Panc1 (cell line): ENCODE measurements around the gene FARP2. TPM values are rescaled to one million over a fixed set of nuclear protein-coding genes. Genes with fewer than 3 reads are reported as not detected.

Experiments
- ATAC-seq: fragments of 200-7000 bp; cut with Tn5 transposase; 2 replicates; pipeline ENCODE4 v1.9.1; 2020; ENCODE audit warnings: mild to moderate bottlenecking, moderate library complexity
- BruUV-seq: library from RNA; stranded (reverse); fragments of 400-500 nt; replicated peaks from 2 replicates; lab custom pipeline; 2021; lab: Mats Ljungman, UMichigan
- CTCF ChIA-PET: fragments of 300-600 bp; sonication (Branson Sonifier 250); formaldehyde crosslinking; loops from one replicate; lab custom pipeline; 2022; ENCODE audit warnings: antibody characterized with exemption; lab: Charles Lee
- POLR2A ChIA-PET: fragments of 300-600 bp; sonication (Branson Sonifier 250); formaldehyde crosslinking; loops from one replicate; lab custom pipeline; 2022; ENCODE audit warnings: antibody characterized with exemption; lab: Charles Lee
- DNase-seq: peaks from one replicate; pipeline ENCODE4 v3.0.0-alpha.2; 2010; ENCODE audit warnings: low read depth, low spot score
- H3K27ac ChIP-seq: 2 replicates; pipeline ENCODE4 v1.5.1; 2011; ENCODE audit warnings: mild to moderate bottlenecking, low read length, inconsistent platforms
- H3K27me3 ChIP-seq: fragments of 200-500 bp; sonication (Bioruptor generic); 2 replicates; pipeline ENCODE4 v1.6.0; 2014; ENCODE audit warnings: low read length, inconsistent platforms; ENCODE audit not compliant: control insufficient read depth, insufficient read depth
- H3K36me3 ChIP-seq: fragments of 200-500 bp; sonication (Bioruptor generic); 2 replicates; pipeline ENCODE4 v1.5.1; 2014; ENCODE audit warnings: inconsistent platforms, mild to moderate bottlenecking, low read length, moderate library complexity; ENCODE audit not compliant: control insufficient read depth, insufficient read depth
- H3K4me1 ChIP-seq: 2 replicates; pipeline ENCODE4 v1.5.1; 2011; ENCODE audit warnings: inconsistent platforms, mild to moderate bottlenecking, low read length, moderate library complexity; ENCODE audit not compliant: control insufficient read depth, insufficient read depth
- H3K4me3 ChIP-seq, 2 experiments: 2 replicates each; pipeline ENCODE4 v1.5.1; 2011 to 2012; ENCODE audit warnings: low read depth in 2 of 2, low read length in 2 of 2, mild to moderate bottlenecking in 2 of 2, inconsistent platforms in 1 of 2, moderate library complexity in 1 of 2
- H3K9me3 ChIP-seq: fragments of 200-500 bp; sonication (Bioruptor generic); 2 replicates; pipeline ENCODE4 v1.5.1; 2014; ENCODE audit warnings: low read depth, mild to moderate bottlenecking, inconsistent platforms, low read length, moderate library complexity; ENCODE audit not compliant: control insufficient read depth, insufficient read depth
- CTCF ChIP-seq: fragments of 450-650 bp; IDR thresholded peaks from 2 replicates; pipeline ENCODE4 v1.5.1; 2017; ENCODE audit warnings: mild to moderate bottlenecking
- POLR2AphosphoS5 ChIP-seq: IDR thresholded peaks from 2 replicates; pipeline ENCODE4 v1.6.1; 2012; ENCODE audit warnings: mild to moderate bottlenecking, low read depth, low read length, moderate library complexity
- REST ChIP-seq, 2 experiments: IDR thresholded peaks; 2 replicates each; pipeline ENCODE4 v1.6.1; 2011 to 2012; ENCODE audit warnings: low read depth in 2 of 2, control low read depth in 1 of 2, low read length in 1 of 2, mild to moderate bottlenecking in 1 of 2, moderate library complexity in 1 of 2; ENCODE audit not compliant: insufficient read depth in 1 of 2
- SIN3A ChIP-seq: IDR thresholded peaks from 2 replicates; pipeline ENCODE4 v1.6.1; 2012; ENCODE audit warnings: low read depth, mild to moderate bottlenecking, low read length, moderate library complexity, borderline replicate concordance; ENCODE audit not compliant: insufficient read depth
- TCF7L2 ChIP-seq: IDR thresholded peaks from 2 replicates; pipeline ENCODE4 v1.6.1; 2011; ENCODE audit warnings: mild to moderate bottlenecking, low read depth, low read length, inconsistent platforms
- in situ Hi-C: cut with HindIII; loops from 2 replicates; pipeline ENCODE4 v1.10.0; 2016; ENCODE audit warnings: low sequenced_read_pairs, low pct_unique_long_range_greater_than_20kb
- intact Hi-C: fragments of 100-400 bp; cut with micrococcal nuclease; formaldehyde crosslinking; loops from one replicate; pipeline ENCODE4 v1.10.0; 2022; ENCODE audit not compliant: unreplicated experiment
- total RNA-seq: library from RNA; stranded (reverse); gene quantifications from one replicate; pipeline ENCODE4 v1.2.1, GENCODE V29; 2021; ENCODE audit not compliant: unreplicated experiment

The FARP2 gene
- total RNA-seq, 1 experiment from 2014 or later = 80.3 TPM

GRCh38 chr2:241494311-241494908 is 138.3 kb downstream of the FARP2 start:
- BruUV-seq = no TSS peak
- ATAC-seq (no peak), DNase-seq (no peak)
- Histone ChIP-seq H3K36me3 (no peaks in the 10 kb centered on the region), H3K9me3 (no peaks in the 10 kb centered on the region), H3K27ac (no peak overlapping the region), H3K27me3 (no peaks in the 10 kb centered on the region), H3K4me3 (no peak overlapping the region), H3K4me1 (no peaks in the 10 kb centered on the region)
- CTCF ChIA-PET = no interaction called here
- in situ Hi-C loops (no loop called here), intact Hi-C loops (no loop called here)
- no peak for TF ChIP-seq REST (IDR thresholded peaks at IDR 0.05; ENCODE audit: insufficient read depth in 1 of 2, low read depth in 2 of 2, low read length in 1 of 2)
- TF ChIP-seq TCF7L2 = no peak
- TF ChIP-seq SIN3A = no peak
- no peak for TF ChIP-seq POLR2AphosphoS5
- no peak for TF ChIP-seq CTCF
- POLR2A ChIA-PET = no interaction called here

- DNase-seq = no peak
- no TSS peak for BruUV-seq
- Histone ChIP-seq H3K9me3 (no peaks in the 10 kb centered on the region), H3K36me3 (no peaks in the 10 kb centered on the region), H3K27ac (no peak overlapping the region), H3K4me3 (no peak overlapping the region), H3K27me3 (no peaks in the 10 kb centered on the region), H3K4me1 (no peaks in the 10 kb centered on the region)
- no peak for TF ChIP-seq TCF7L2
- no peak for TF ChIP-seq REST (IDR thresholded peaks at IDR 0.05; ENCODE audit: insufficient read depth in 1 of 2, low read depth in 2 of 2, low read length in 1 of 2)
- TF ChIP-seq SIN3A = no peak
- no peak for TF ChIP-seq POLR2AphosphoS5
- no peak for TF ChIP-seq CTCF
- in situ Hi-C loops (no loop called here), intact Hi-C loops (no loop called here)
- no peak for ATAC-seq
- CTCF ChIA-PET = no interaction called here
- POLR2A ChIA-PET = interaction anchor here (0.6 kb wide), 1 partner anchor 29 kb away, joined by 4 read pairs; no protein-coding TSS in a partner anchor
Observed at GRCh38 chr2:241495172-241496002, 139.3 kb downstream of the FARP2 start.
